Fibroblast of lung (primary cell): ENCODE measurements around the gene SLC5A12.

Experiments
- CTCF ChIP-seq, 2 donors: IDR thresholded peaks in 1 of 2; conservative IDR thresholded peaks in 1 of 2; 1 replicate in 1 of 2; 2 replicates in 1 of 2; pipeline ENCODE4 v1.5.1; 2011 to 2012; ENCODE audit warnings: low read length in 2 of 2, control low read depth in 1 of 2, inconsistent platforms in 1 of 2, low read depth in 1 of 2, mild to moderate bottlenecking in 1 of 2
- EZH2 ChIP-seq: IDR thresholded peaks from 2 replicates; pipeline ENCODE4 v1.5.1; 2012; ENCODE audit warnings: low read length, control low read depth, mild to moderate bottlenecking; ENCODE audit errors: missing control alignments

DNA sequence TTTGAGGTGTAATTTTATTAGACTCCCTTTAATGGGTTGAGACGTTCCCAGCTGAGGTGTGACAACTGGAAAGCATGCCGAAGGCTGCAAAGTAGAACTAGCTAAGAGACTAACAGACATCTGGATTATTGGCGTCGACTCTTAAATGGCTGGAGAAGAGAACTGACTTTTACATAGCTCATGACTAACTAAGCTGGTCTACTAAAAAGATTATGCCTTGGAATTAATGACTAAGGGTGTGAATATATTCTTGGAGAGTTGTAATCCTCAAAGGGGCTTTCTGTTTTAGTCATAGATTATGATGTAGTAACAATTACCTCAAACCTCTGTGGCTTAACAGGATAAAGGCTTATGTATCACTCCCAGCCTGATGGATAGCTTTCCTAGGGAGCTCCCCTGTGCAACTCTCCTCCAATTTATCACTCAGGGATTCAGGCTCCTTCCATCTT lies 39.5 kb upstream of the SLC5A12 start:
- TF ChIP-seq EZH2, result no peak
- TF ChIP-seq CTCF (conservative IDR thresholded peaks at IDR 0.05 in 1 of 2, IDR thresholded peaks at IDR 0.05 in 1 of 2; ENCODE audit: low read depth in 1 of 2, low read length in 2 of 2), result no peak
